Activated CD4-positive, alpha-beta memory T cell treated with anti-CD3 and anti-CD28 coated beads for 36 hours (primary cell): ENCODE measurements around the gene SLC35F5. TPM values are rescaled to one million over a fixed set of nuclear protein-coding genes. Genes with fewer than 3 reads are reported as not detected.

Experiments used
- CTCF ChIA-PET: fragments of 350-600 bp; sonication (Branson Sonifier 250); formaldehyde crosslinking; loops from one replicate; lab custom pipeline; 2021; ENCODE audit warnings: antibody characterized with exemption, inconsistent platforms; lab: Charles Lee
- POLR2A ChIA-PET: fragments of 350-600 bp; sonication (Branson Sonifier 250); formaldehyde crosslinking; loops from one replicate; lab custom pipeline; 2021; ENCODE audit warnings: antibody characterized with exemption; lab: Charles Lee
- DNase-seq: peaks from one replicate; pipeline ENCODE4 v3.0.0-alpha.2; 2020
- H3K27ac Mint-ChIP-seq: one replicate; pipeline ENCODE4 v1.8.0; 2021; ENCODE audit warnings: mixed read lengths
- H3K27me3 Mint-ChIP-seq: one replicate; pipeline ENCODE4 v1.8.0; 2021; ENCODE audit warnings: mixed read lengths
- H3K36me3 Mint-ChIP-seq: one replicate; pipeline ENCODE4 v1.8.0; 2021; ENCODE audit warnings: mixed read lengths
- H3K4me1 Mint-ChIP-seq: one replicate; pipeline ENCODE4 v1.8.0; 2021; ENCODE audit warnings: low read depth, mixed read lengths
- H3K4me3 Mint-ChIP-seq: one replicate; pipeline ENCODE4 v1.8.0; 2021; ENCODE audit warnings: mild to moderate bottlenecking, mixed read lengths
- H3K9me3 Mint-ChIP-seq: one replicate; pipeline ENCODE4 v1.8.0; 2021; ENCODE audit warnings: mixed read lengths
- intact Hi-C: fragments of 100-400 bp; cut with micrococcal nuclease; formaldehyde crosslinking; loops from one replicate; pipeline ENCODE4 v1.15.1; 2023
- total RNA-seq, 2 experiments: library from RNA; stranded (reverse); gene quantifications; one replicate each; pipeline ENCODE4 v1.2.3, GENCODE V29; 2021

Gene SLC35F5
- total RNA-seq, 2 experiments from 2014 or later: 21.7 to 24.3 TPM

DNA sequence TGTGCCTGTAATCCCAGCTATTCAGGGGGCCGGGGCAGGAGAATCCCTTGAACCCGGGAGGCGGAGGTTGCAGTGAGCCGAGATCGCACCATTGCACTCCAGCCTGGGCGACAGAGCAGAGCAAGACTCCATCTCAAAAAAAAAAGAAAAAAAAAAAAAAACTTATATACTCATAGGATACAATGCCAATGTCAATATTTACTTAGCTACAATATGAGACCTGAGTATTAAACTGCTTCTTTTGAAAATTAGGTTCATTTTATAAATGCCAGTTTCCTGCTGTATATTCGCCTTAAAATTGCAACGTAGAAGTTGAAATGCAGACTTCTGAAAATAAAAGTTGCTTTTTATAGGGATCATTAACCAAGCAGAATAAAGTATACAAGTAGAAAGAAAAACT is 2.3 kb downstream of the SLC35F5 start:
- POLR2A ChIA-PET: interaction anchor here (0.6 kb wide), 1 partner anchor 390 kb away, joined by 5 read pairs; no protein-coding TSS in a partner anchor
- Mint-ChIP-seq H3K27me3 (no peaks in the 10 kb centered on the region), H3K36me3 (peaks cover 21% of the 10 kb centered on the region), H3K4me1 (peaks cover 26% of the 10 kb centered on the region), H3K27ac (no peak overlapping the region), H3K4me3 (no peak overlapping the region), H3K9me3 (no peaks in the 10 kb centered on the region)
- no peak for DNase-seq
- intact Hi-C loops: no loop called here
- CTCF ChIA-PET: interaction anchor here (0.8 kb wide), 1 partner anchor 174 kb away, joined by 4 read pairs; no protein-coding TSS in a partner anchor

DNA sequence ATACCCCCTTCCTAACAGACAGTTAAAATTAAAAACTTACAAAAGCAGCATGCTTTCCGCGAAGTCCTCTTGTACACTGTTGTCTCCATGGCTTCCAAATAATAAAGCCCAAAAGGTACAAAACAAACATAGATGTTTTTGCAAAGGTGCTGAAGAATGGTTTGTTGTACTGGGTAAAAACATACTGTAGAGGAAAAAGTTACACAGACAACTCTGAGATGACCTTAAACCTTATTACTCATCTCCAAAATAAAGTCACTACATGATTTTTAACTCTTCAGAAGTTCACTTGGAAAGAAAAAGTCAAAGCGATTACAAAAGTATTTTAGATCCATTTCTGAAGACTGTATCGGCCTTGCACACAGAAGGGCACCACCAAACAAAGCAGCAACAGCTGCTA is 6.1 kb downstream of the SLC35F5 start:
- DNase-seq: no peak
- POLR2A ChIA-PET: no interaction called here
- no peaks in the 10 kb centered on the region for H3K9me3 Mint-ChIP-seq
- no peak overlapping the region for H3K4me3 Mint-ChIP-seq
- CTCF ChIA-PET: no interaction called here
- intact Hi-C loops: no loop called here
- H3K27me3 Mint-ChIP-seq: no peaks in the 10 kb centered on the region
- H3K27ac Mint-ChIP-seq: no peak overlapping the region
- peaks cover 34% of the 10 kb centered on the region for H3K36me3 Mint-ChIP-seq
- peaks cover 18% of the 10 kb centered on the region for H3K4me1 Mint-ChIP-seq

- Mint-ChIP-seq H3K4me1 (no peaks in the 10 kb centered on the region), H3K4me3 (no peak overlapping the region), H3K27ac (no peak overlapping the region), H3K27me3 (no peaks in the 10 kb centered on the region), H3K36me3 (peaks cover 27% of the 10 kb centered on the region), H3K9me3 (no peaks in the 10 kb centered on the region)
- CTCF ChIA-PET: no interaction called here
- intact Hi-C loops: no loop called here
- no peak for DNase-seq
- POLR2A ChIA-PET: no interaction called here
These were observed 15.4 kb downstream of the SLC35F5 start for GRCh38 chr2:113741091-113741490.

GRCh38 chr2:113739849-113740248 is 16.6 kb downstream of the SLC35F5 start:
- Mint-ChIP-seq H3K27me3 (no peaks in the 10 kb centered on the region), H3K4me1 (no peaks in the 10 kb centered on the region), H3K27ac (no peak overlapping the region), H3K36me3 (peaks cover 21% of the 10 kb centered on the region), H3K4me3 (no peak overlapping the region), H3K9me3 (no peaks in the 10 kb centered on the region)
- CTCF ChIA-PET: no interaction called here
- no peak for DNase-seq
- intact Hi-C loops: no loop called here
- POLR2A ChIA-PET: no interaction called here

DNA sequence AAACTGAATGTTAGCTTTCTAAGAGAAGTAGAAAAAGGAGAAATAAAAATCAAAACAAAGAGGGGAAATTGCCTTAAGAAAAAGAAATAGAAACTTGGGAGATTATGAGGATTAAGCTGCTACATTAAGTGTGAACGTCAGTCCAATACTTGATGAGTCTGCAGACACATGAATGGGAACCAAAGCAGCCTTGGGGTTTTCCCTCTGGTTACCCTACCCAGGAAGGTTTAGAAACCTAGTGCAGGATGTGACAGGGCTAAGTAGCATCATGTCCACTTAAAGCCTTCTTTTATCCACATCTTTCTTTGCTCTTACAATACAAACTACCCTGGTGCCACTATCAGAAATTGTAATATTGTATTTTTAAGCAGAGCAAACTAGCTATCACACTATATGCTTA is 22.3 kb downstream of the SLC35F5 start:
- DNase-seq: peak; percentile 24
- Mint-ChIP-seq H3K4me1 (peaks cover 9% of the 10 kb centered on the region), H3K27ac (no peak overlapping the region), H3K36me3 (peaks cover 16% of the 10 kb centered on the region), H3K9me3 (no peaks in the 10 kb centered on the region), H3K4me3 (no peak overlapping the region), H3K27me3 (no peaks in the 10 kb centered on the region)
- CTCF ChIA-PET: interaction anchor here (0.6 kb wide), 1 partner anchor 11 kb away, joined by 3 read pairs; no protein-coding TSS in a partner anchor
- POLR2A ChIA-PET: no interaction called here
- intact Hi-C loops: no loop called here

- Mint-ChIP-seq H3K27me3 (no peaks in the 10 kb centered on the region), H3K9me3 (no peaks in the 10 kb centered on the region), H3K36me3 (peaks cover 7% of the 10 kb centered on the region), H3K4me3 (no peak overlapping the region), H3K27ac (no peak overlapping the region), H3K4me1 (no peaks in the 10 kb centered on the region)
- POLR2A ChIA-PET: no interaction called here
- DNase-seq: no peak
- CTCF ChIA-PET: interaction anchor here (1.2 kb wide), 1 partner anchor 11 kb away, joined by 3 read pairs; no protein-coding TSS in a partner anchor
- intact Hi-C loops: no loop called here
These were observed 32.4 kb downstream of the SLC35F5 start for GRCh38 chr2:113724010-113724409.

DNA sequence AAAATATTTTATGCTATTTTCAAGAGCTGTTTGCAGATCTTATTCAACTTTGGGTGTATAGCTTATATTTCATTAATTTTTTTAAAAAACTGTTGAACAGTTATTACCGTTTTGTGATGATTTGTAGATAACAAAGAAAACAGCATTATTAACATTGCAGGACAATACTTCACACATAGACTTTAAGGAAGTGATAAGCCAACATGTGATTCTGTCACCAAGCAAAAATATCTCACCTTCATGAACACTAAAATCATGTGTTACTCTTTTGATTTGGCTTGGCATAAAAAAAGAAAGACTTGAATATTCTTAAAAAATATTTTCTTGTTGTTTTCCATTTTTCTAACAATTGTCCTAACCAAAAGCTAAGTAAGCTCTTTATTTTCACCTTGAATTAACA is 33.0 kb downstream of the SLC35F5 start:
- H3K27ac Mint-ChIP-seq: no peak overlapping the region
- intact Hi-C loops: no loop called here

GRCh38 chr2:113720167-113720566 is 36.3 kb downstream of the SLC35F5 start:
- Mint-ChIP-seq H3K4me1 (no peaks in the 10 kb centered on the region), H3K36me3 (peaks cover 13% of the 10 kb centered on the region)
- no peak for DNase-seq

More for the DNA sequence above, 33.0 kb downstream of the SLC35F5 start:
- Mint-ChIP-seq H3K4me3 (no peak overlapping the region), H3K4me1 (no peaks in the 10 kb centered on the region), H3K27me3 (no peaks in the 10 kb centered on the region), H3K36me3 (peaks cover 3% of the 10 kb centered on the region), H3K9me3 (no peaks in the 10 kb centered on the region)
- CTCF ChIA-PET: interaction anchor here (0.7 to 1.2 kb wide), 3 partner anchors 11 to 255 kb away, joined by 3 read pairs; no protein-coding TSS in a partner anchor
- POLR2A ChIA-PET: no interaction called here
- no peak for DNase-seq

GRCh38 chr2:113716291-113716690 is 40.2 kb downstream of the SLC35F5 start:
- DNase-seq: no peak
- CTCF ChIA-PET: interaction anchor here (1.1 kb wide), 1 partner anchor 110 kb away, joined by 3 read pairs; no protein-coding TSS in a partner anchor

More at GRCh38 chr2:113720167-113720566, 36.3 kb downstream of the SLC35F5 start:
- H3K9me3 Mint-ChIP-seq: no peaks in the 10 kb centered on the region
- no peaks in the 10 kb centered on the region for H3K27me3 Mint-ChIP-seq
- intact Hi-C loops: no loop called here
- CTCF ChIA-PET: interaction anchor here (0.8 to 1.2 kb wide), 5 partner anchors 10 to 116 kb away, joined by 3 read pairs; no protein-coding TSS in a partner anchor
- POLR2A ChIA-PET: no interaction called here
- H3K27ac Mint-ChIP-seq: no peak overlapping the region
- no peak overlapping the region for H3K4me3 Mint-ChIP-seq

GRCh38 chr2:113712941-113713340 is 43.5 kb downstream of the SLC35F5 start:
- no peak for DNase-seq
- peaks cover 13% of the 10 kb centered on the region for H3K36me3 Mint-ChIP-seq
- CTCF ChIA-PET: no interaction called here
- H3K4me1 Mint-ChIP-seq: no peaks in the 10 kb centered on the region
- H3K27me3 Mint-ChIP-seq: no peaks in the 10 kb centered on the region
- no peak overlapping the region for H3K27ac Mint-ChIP-seq
- no peaks in the 10 kb centered on the region for H3K9me3 Mint-ChIP-seq
- POLR2A ChIA-PET: no interaction called here
- intact Hi-C loops: no loop called here
- H3K4me3 Mint-ChIP-seq: no peak overlapping the region

More at GRCh38 chr2:113716291-113716690, 40.2 kb downstream of the SLC35F5 start:
- H3K9me3 Mint-ChIP-seq: no peaks in the 10 kb centered on the region
- no peaks in the 10 kb centered on the region for H3K27me3 Mint-ChIP-seq
- POLR2A ChIA-PET: no interaction called here
- H3K4me1 Mint-ChIP-seq: no peaks in the 10 kb centered on the region
- peaks cover 13% of the 10 kb centered on the region for H3K36me3 Mint-ChIP-seq
- H3K4me3 Mint-ChIP-seq: no peak overlapping the region
- intact Hi-C loops: no loop called here
- no peak overlapping the region for H3K27ac Mint-ChIP-seq

GRCh38 chr2:113711851-113712250 is 44.6 kb downstream of the SLC35F5 start:
- H3K27me3 Mint-ChIP-seq: no peaks in the 10 kb centered on the region
- no peak overlapping the region for H3K27ac Mint-ChIP-seq
- intact Hi-C loops: no loop called here
- no peaks in the 10 kb centered on the region for H3K9me3 Mint-ChIP-seq
- no peak for DNase-seq
- no peaks in the 10 kb centered on the region for H3K4me1 Mint-ChIP-seq
- ChIA-PET CTCF (interaction anchor here (0.7 to 2.1 kb wide), 2 partner anchors 11 to 236 kb away, joined by 3 to 5 read pairs; no protein-coding TSS in a partner anchor), POLR2A (no interaction called here)
- no peak overlapping the region for H3K4me3 Mint-ChIP-seq
- H3K36me3 Mint-ChIP-seq: peaks cover 9% of the 10 kb centered on the region

- Mint-ChIP-seq H3K27ac (no peak overlapping the region), H3K9me3 (no peaks in the 10 kb centered on the region), H3K27me3 (no peaks in the 10 kb centered on the region), H3K4me3 (no peak overlapping the region), H3K4me1 (no peaks in the 10 kb centered on the region), H3K36me3 (no peaks in the 10 kb centered on the region)
- intact Hi-C loops: no loop called here
- ChIA-PET CTCF (interaction anchor here (1.0 to 1.4 kb wide), 2 partner anchors 9 to 12 kb away, joined by 3 to 5 read pairs; no protein-coding TSS in a partner anchor), POLR2A (no interaction called here)
- no peak for DNase-seq
These were observed 47.4 kb downstream of the SLC35F5 start for GRCh38 chr2:113709022-113709421.

- ChIA-PET CTCF (no interaction called here), POLR2A (no interaction called here)
These were observed 49.3 kb downstream of the SLC35F5 start for GRCh38 chr2:113707106-113707505.

More at GRCh38 chr2:113707106-113707505, 49.3 kb downstream of the SLC35F5 start:
- intact Hi-C loops: no loop called here
- H3K9me3 Mint-ChIP-seq: no peaks in the 10 kb centered on the region
- H3K36me3 Mint-ChIP-seq: no peaks in the 10 kb centered on the region
- no peak overlapping the region for H3K4me3 Mint-ChIP-seq
- no peak for DNase-seq
- H3K27me3 Mint-ChIP-seq: no peaks in the 10 kb centered on the region
- H3K4me1 Mint-ChIP-seq: no peaks in the 10 kb centered on the region
- no peak overlapping the region for H3K27ac Mint-ChIP-seq
